ENCODE results near the gene AHRR.
"Not testable (repeated sequence)": the region's sequence is repeated elsewhere in the genome, so short reads cannot be mapped to it uniquely, and the experiment has no call there.

Gene AHRR

GRCh38 chr5:380701-381309, 59.3 kb downstream of the AHRR start:
- DNase-seq: no peak

GRCh38 chr5:383066-383465, 61.6 kb downstream of the AHRR start:
- no peak for DNase-seq

GRCh38 chr5:383621-384020, 62.1 kb downstream of the AHRR start:
- DNase-seq: no peak

GRCh38 chr5:384576-384975, 63.1 kb downstream of the AHRR start:
- not testable (repeated sequence) for DNase-seq

- DNase-seq: no peak
These were observed 63.8 kb downstream of the AHRR start for GRCh38 chr5:385321-385720.

GRCh38 chr5:386432-387341, 65.2 kb downstream of the AHRR start:
- DNase-seq: no peak

- no peak for DNase-seq
These were observed 66.2 kb downstream of the AHRR start for GRCh38 chr5:387491-388265.

GRCh38 chr5:388266-389196, 67.0 kb downstream of the AHRR start:
- no peak for DNase-seq

- DNase-seq: no peak
These were observed 67.8 kb downstream of the AHRR start for GRCh38 chr5:389197-389821.

- no peak for DNase-seq
These were observed 68.5 kb downstream of the AHRR start for GRCh38 chr5:389891-390622.

GRCh38 chr5:390623-391491, 69.3 kb downstream of the AHRR start:
- DNase-seq: no peak

GRCh38 chr5:392431-392988, 71.0 kb downstream of the AHRR start:
- DNase-seq: peak; percentile 38

GRCh38 chr5:393846-394275, 72.3 kb downstream of the AHRR start:
- no peak for DNase-seq

GRCh38 chr5:394671-395155, 73.2 kb downstream of the AHRR start:
- DNase-seq: no peak

GRCh38 chr5:395156-395920, 73.8 kb downstream of the AHRR start:
- no peak for DNase-seq

GRCh38 chr5:395921-396530, 74.5 kb downstream of the AHRR start:
- DNase-seq: no peak

GRCh38 chr5:396531-396961, 75.0 kb downstream of the AHRR start:
- DNase-seq: no peak

GRCh38 chr5:398141-398474, 76.6 kb downstream of the AHRR start:
- not testable (repeated sequence) for DNase-seq

Measured in SHP77 treated with DMSO at 0.1 percent for 48 hours (cell line).